ENCODE measurements around the gene KDM3B.
A peak's percentile ranks its signal among the peaks of the same experiment; 100 is the strongest.
"Not testable (repeated sequence)": the region's sequence is repeated elsewhere in the genome, so short reads cannot be mapped to it uniquely, and the experiment has no call there.

The KDM3B gene

GRCh38 chr5:138408023-138408422 lies 55.5 kb downstream of the KDM3B start:
- DNase-seq (ENCODE audit: low spot score), result no peak

DNA sequence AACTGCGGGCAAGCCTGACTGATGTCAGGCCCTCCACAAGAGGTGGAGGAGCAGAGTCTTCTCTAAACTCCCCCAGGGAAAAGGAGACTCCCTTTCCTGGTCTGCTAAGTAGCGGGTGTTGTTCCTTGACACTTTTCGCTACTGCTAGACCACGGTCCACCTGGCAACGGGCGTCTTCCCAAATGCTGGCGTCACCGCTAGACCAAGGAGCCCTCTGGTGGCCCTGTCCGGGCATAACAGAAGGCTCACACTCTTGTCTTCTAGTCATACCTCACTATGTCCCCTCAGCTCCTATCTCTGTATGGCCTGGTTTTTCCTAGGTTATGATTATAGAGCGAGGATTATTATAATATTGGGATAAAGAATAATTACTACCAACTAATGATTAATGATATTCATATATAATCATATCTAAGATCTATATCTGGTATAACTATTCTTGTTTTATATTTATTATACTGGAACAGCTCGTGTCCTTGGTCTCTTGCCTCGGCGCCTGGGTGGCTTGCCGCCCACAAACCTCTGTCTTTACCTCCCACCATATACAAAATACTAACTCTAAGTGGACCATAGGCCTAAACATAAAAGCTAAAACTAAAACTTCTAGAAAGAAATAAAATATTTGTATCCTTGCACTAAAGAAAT lies 58.6 kb downstream of the KDM3B start:
- DNase-seq (ENCODE audit: low spot score), result not testable (repeated sequence)

DNA sequence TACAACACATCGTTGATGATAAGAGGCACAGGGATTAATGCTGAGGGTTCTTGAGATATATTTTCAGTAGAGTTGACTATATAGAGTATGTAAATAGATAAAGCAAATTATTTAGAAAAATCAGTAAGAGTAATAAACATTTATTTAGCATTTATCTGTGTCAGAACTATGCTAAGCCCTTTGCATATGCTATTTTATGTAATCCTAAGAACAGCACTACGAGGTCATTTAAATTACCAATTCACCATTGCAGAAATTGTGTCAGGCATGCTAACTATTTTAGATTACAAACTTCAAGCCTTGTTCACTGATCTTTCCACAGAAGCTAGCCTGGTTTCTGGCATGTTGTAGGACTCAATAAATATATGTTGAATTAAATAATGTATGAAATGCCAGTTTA lies 66.0 kb downstream of the KDM3B start:
- no peak for DNase-seq (ENCODE audit: low spot score)

- no peak for DNase-seq (ENCODE audit: low spot score)
Observed at GRCh38 chr5:138425079-138425478, 72.6 kb downstream of the KDM3B start.

DNA sequence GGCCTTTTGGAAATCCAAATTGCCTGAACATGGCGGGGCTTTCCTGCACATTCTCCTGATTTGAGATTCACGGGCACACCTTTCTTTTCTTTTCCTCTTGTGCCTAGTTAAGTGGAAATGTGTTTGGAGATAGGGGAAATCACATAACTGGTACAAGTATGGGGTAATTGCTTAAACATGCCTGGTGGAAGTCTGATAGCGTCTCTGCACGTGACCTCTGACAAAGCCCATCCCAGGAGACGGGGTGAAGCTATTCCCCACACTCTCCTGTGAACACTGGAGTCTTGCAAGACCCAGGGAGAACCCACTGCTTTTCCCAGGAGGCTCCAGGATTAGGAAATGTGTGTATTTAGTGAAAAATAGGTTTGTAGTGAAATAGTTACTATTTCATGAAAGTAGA lies 83.5 kb downstream of the KDM3B start:
- no peak for DNase-seq (ENCODE audit: low spot score)

- DNase-seq (ENCODE audit: low spot score), result no peak
Observed at GRCh38 chr5:138438003-138438723, 85.7 kb downstream of the KDM3B start.

- peak; percentile 75 for DNase-seq (ENCODE audit: low spot score)
Observed at GRCh38 chr5:138438724-138439476, 86.4 kb downstream of the KDM3B start, which contains the start of gene REEP2. Gene REEP2, plus strand, starts transcription at chr5:138439057. Its CDS starts 152 bp downstream, at chr5:138439209.

GRCh38 chr5:138439477-138440158 lies 87.1 kb downstream of the KDM3B start:
- peak; percentile 32 for DNase-seq (ENCODE audit: low spot score)

DNA sequence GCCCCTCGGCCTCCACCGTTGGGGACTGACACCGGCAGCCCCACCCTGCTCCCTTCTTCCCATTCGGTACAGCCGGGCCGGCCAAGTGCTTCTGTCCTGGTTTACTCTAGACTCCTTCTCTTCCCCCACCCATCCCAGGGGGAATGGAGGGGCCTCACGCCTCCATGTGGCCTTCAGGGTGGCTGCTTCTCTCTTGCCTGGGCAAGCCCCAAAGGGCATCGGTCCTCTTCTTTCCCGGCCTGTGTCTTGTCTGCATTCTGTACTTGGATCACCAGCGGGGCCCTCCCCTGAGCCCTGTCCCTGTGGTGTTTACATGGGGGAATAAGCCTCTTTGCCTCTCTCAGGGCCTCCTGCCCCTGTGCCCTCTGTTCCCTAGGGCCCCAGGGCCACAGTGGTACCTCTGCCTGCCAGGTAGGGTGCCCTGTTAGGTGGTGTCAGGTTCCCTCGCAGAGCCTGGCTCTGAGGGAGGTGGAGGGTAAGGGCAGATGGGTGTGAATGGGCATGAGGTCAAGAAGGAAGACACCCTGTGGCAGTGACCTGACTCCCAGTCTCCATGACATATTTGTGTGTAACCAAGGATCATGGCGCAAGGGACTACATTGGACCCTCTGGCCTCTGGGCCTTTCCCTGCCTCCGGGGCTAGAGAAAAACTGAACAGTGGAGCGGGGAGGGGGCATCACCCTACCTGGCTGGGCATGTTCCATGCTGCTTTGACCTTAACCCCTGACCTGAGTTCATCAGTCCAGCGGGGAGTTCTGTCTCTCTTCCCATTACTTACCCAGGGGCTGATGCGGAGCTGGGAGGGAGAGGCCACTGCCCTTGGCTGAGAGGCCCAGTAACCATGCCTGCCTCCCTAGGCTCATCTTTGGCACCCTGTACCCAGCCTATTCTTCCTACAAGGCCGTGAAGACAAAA lies 87.9 kb downstream of the KDM3B start:
- DNase-seq (ENCODE audit: low spot score), result no peak

DNA sequence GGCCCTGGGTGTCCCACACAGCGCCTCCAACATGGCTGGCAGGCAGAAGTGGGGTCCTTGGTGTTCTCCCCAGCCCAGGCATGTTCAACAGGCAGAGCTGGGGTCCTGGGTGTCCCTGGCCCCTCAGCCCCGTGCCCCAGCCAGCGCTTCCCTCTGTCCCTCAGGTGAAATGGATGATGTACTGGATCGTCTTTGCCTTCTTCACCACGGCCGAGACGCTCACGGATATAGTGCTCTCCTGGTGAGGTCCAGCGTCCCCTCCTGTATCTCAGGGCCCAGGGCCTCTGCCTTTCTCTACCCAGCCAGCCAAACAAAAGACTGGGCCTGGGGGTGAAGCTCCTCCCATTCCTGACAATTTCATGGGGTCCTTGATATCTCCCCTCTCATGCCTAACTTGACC lies 88.7 kb downstream of the KDM3B start:
- no peak for DNase-seq (ENCODE audit: low spot score)

DNA sequence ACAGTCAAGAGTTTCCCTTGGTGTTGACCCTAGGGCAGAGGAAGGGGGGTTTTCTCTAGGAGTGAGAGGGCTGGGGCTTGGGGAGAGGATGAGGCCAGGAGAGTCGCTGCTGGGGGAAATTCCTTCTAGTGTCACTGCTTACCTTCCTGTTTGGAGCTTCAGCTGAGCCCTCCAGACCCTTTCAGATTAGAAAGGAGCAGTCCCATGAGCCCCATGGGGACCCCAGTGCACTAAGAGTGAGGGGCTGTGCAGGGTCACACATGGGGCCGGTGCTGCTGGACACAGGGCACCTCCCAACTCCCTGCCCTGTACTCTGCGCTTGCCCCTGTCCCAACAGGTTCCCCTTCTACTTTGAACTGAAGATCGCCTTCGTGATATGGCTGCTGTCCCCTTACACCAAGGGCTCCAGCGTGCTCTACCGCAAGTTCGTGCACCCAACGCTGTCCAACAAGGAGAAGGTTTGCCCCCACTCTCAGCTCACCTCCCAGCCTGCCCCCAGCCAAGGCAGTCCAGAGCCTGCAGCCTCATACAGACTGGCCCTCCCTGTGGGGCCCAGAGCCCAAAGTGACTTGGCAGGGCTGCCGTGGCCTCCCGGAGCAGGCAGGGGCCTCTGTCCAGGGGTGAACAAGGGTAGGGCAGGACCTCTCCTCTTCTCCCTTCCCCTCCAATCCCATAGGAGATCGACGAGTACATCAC lies 91.7 kb downstream of the KDM3B start:
- no peak for DNase-seq (ENCODE audit: low spot score)

DNA sequence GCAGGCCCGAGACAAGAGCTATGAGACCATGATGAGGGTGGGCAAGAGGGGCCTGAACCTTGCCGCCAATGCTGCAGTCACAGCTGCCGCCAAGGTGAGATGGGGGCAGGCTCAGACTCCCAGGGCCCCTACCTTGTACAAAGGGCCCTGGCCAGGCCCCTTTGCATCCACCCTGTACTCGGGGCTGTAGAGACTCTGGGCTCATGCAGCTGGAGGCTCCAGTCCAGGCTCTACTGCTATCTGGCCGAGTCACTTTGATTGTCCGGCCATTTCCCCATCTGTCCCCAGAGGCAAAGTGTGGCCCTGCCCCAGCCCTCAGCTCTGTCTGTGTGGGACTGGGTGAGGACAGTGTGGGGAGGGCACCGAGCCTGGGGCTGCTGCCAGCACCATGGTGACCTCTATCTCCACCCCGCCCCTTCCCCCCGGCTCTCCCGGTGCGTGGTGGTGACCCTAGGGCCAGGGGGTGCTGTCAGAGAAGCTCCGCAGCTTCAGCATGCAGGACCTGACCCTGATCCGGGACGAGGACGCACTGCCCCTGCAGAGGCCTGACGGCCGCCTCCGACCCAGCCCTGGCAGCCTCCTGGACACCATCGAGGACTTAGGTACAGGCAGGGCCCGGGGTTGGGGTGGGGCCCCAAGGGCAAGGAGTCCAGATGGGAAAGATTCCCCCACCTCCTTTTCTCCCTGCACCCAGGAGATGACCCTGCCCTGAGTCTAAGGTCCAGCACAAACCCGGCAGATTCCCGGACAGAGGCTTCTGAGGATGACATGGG lies 92.5 kb downstream of the KDM3B start:
- no peak for DNase-seq (ENCODE audit: low spot score)

DNA sequence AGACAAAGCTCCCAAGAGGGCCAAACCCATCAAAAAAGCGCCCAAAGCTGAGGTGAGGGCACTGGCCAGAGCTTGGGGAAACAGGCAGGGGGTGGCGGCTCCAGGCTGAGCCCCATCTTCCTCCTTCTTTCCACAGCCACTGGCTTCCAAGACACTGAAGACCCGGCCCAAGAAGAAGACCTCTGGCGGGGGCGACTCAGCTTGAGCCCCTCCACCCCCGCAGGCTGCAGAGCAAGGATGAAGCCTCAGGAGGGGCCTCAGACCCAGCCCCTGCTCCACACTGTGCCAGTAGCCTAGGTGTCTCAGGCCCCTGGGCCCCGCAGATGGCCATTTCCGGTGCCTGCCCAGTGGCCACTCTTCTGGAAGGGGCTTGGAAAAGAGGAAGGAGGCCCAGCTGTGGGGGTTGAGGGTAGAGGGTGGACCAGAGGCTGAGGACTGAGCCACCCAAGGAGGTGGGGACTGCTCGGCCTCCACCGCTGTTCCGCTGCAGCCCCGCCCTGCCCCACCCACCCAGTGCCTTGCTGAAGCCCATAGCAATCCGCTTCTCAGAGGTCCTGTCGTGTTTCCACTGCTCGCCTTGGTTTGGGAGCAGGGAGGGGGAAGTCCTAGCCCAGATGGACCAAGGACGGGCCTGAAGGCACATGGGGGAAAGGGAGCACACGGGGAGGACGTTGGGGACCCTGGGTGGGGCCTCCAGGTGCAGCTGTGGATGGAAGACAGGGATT lies 93.2 kb downstream of the KDM3B start:
- DNase-seq (ENCODE audit: low spot score), result no peak

DNA sequence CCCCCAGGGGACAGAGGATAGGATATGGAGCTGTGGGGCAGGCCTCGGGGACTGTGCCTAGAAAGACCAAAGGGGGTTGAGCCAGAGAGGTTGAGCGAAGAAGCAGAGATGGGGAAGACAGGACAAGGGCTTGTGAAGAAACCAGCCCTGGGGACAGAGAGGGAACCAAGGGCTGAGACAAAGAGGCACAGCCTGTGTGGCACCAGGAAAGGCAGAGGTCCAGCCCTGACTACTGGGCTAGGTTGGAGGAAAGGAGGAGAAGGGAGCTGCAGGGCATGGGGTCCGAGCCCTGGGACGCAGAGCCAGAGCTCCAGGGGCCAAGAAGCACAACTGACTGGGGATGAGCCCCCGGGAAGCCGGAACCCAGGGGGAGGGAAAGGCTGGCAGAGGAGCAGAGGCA lies 95.6 kb downstream of the KDM3B start:
- DNase-seq (ENCODE audit: low spot score), result no peak

DNA sequence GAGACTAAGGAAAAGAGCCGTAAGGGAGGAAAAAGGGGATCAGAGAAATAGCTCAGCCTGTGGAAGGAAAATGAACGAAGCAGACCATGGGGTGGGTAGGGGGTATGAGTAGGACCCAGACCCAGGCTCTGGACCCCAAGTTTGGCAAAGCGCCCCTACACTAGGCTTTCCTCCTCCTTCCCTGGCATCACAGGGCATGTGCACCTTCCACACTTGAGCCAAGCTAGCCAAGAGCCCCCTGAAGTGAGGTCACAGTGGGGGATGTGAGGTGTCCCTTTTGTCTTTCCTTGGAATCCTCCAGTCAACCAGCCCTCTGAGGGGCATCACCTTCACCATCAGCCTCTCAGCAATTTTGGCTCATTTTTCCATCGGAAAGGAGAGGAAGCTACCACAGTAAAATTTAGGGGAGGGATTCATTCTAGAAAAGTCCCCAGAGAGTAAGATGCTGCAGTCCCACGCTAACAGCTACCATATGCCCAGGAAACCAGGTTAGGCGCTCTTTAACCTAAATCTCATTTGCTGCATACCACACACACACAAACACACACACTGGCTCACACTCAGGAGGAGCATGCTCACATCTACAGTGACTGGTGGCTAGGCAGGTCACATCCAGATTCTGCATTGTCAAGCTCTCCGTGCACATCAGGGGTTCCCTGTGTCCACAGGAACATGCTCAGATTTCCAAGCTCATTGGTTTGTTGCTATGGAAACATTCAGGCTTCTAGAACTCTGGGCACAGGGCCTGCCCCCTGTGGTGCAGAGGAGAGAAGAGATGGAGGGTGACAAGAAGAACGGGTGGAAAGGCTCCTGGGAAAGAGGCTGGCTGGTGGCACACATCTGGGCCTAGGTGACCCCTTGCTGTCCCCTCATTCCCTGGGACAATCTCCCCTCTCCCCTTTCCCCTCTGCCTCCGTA lies 96.3 kb downstream of the KDM3B start:
- peak; percentile 50 for DNase-seq (ENCODE audit: low spot score)

DNA sequence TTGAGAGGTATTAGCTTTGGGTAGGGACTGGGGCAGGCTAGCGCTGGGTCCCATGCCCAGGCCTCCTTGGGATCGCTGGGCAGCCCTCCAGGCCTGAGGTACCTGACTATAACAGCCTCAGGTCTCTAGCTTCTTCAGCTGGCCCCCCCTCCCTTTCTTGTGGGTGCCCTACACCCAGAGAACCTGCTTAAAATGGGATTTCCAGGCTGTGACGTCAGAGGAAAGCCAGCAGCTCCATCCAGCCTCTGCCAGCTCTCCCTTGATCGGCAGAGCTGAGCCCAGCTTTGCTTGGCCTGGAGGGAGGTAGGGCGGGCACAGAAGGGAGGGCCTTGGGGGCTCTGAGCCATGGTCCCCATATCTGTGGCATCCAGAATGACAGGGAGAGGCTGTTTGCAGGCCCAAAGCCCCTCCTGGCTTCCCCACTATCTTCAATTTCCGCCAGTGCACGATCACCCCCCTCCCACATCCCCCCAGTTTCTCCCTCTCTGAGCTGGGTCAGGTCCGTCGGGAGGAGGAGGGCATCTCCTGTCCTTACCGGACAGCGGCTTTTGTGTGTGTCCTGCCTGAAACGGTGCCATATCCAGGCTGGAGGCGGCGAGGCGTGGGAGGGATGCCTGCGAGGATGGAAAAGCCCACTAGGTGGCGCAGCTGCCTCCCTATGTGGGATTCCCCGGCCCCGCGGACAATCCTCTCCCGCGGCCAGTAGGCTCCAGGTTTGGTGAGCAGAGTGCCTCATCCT lies 97.2 kb downstream of the KDM3B start:
- peak; percentile 97 for DNase-seq (ENCODE audit: low spot score)

GRCh38 chr5:138450971-138451370 lies 98.5 kb downstream of the KDM3B start:
- no peak for DNase-seq (ENCODE audit: low spot score)

Measured in AG08395 (cell line).